Skin epidermis (tissue), 12 donors: ENCODE results near the gene RPL29.

Experiments used
- H3K27ac ChIP-seq, 21 experiments: fragments of 200-600 bp; sonication (generic) in 11 of 21; one replicate each; pipeline ENCODE4 v1.5.0; 2020; ENCODE audit warnings: mild to moderate bottlenecking in 3 of 21, inconsistent platforms in 2 of 21, moderate library complexity in 2 of 21
- H3K4me3 ChIP-seq, 7 experiments: fragments of 200-600 bp; sonication (generic) in 2 of 7; one replicate each; pipeline ENCODE4 v1.5.0; 2020; ENCODE audit warnings: inconsistent platforms in 2 of 7, mild to moderate bottlenecking in 2 of 7, moderate library complexity in 1 of 7

RPL29 gene

DNA sequence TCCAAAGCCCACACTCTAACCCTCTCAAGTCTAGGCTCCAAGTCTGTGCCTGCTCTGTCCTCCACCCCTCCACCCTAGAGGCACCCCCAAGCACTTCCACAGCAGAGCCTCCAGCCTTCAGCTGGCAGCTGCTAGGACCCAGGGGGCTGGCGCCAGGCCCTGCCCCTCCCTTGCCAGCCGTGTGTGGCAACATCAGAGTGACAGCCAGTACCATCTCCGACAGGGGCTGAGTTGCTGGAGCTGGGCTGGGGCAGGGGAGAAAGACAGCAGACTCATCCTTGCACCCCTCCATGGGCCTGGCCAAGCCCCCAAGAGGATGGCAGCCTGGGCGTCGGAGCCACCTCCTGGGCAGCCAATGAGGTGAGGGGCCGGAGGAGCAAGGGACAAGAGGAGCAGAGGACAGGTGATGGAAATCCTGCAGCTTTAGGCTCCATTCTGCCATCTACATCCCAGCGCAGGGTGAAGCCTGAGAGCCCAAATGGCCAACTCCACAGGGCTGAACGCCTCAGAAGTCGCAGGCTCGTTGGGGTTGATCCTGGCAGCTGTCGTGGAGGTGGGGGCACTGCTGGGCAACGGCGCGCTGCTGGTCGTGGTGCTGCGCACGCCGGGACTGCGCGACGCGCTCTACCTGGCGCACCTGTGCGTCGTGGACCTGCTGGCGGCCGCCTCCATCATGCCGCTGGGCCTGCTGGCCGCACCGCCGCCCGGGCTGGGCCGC, 40.4 kb downstream of the RPL29 start, which contains the start of gene GPR62:
Gene GPR62 (plus strand): TSS at position 207 of the 718 bp plus-strand sequence. CDS start 272 bp downstream, at position 479.
- peak within 1 kb of the TSS in 4 of 21 experiments; percentile 9 to 62 (median 30) for H3K27ac ChIP-seq
- peak within 1 kb of the TSS; percentile 12 to 39 (median 20) for H3K4me3 ChIP-seq

GRCh38 chr3:51954713-51955112, 41.0 kb downstream of the RPL29 start:
- no peak overlapping the region for H3K27ac ChIP-seq
- no peak overlapping the region for H3K4me3 ChIP-seq

GRCh38 chr3:51954105-51954504, 41.6 kb downstream of the RPL29 start:
- no peak overlapping the region for H3K27ac ChIP-seq

DNA sequence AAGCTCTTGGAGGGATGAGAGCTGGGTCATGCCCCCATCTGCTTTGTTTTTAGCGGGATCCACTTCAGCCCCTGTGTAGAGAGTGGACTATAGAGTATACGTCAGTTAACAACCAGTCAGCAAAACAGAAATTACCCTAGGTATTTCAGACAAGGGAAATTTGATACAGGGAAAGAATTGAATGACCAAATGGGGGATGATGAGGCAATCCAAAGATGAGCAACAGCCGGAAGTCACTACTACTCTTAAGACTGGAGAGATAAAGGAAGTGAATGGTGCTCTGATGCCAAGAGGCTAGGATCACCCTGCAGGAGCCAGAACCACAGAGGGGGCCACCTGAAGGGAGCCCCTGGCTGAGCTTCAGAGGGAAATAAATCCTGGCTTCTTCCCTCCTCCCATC, 42.2 kb downstream of the RPL29 start:
- no peak overlapping the region for H3K27ac ChIP-seq
- H3K4me3 ChIP-seq, result no peak overlapping the region

More at GRCh38 chr3:51954105-51954504, 41.6 kb downstream of the RPL29 start:
- H3K4me3 ChIP-seq, result no peak overlapping the region

- no peak overlapping the region for H3K27ac ChIP-seq
- no peak overlapping the region for H3K4me3 ChIP-seq
These were observed 44.8 kb downstream of the RPL29 start for GRCh38 chr3:51950899-51951298.

- no peak overlapping the region for H3K4me3 ChIP-seq
These were observed 46.6 kb downstream of the RPL29 start for GRCh38 chr3:51949121-51949520.

GRCh38 chr3:51948016-51948580, 47.6 kb downstream of the RPL29 start:
- no peak overlapping the region for H3K27ac ChIP-seq
- no peak overlapping the region for H3K4me3 ChIP-seq

More at GRCh38 chr3:51949121-51949520, 46.6 kb downstream of the RPL29 start:
- H3K27ac ChIP-seq, result no peak overlapping the region

DNA sequence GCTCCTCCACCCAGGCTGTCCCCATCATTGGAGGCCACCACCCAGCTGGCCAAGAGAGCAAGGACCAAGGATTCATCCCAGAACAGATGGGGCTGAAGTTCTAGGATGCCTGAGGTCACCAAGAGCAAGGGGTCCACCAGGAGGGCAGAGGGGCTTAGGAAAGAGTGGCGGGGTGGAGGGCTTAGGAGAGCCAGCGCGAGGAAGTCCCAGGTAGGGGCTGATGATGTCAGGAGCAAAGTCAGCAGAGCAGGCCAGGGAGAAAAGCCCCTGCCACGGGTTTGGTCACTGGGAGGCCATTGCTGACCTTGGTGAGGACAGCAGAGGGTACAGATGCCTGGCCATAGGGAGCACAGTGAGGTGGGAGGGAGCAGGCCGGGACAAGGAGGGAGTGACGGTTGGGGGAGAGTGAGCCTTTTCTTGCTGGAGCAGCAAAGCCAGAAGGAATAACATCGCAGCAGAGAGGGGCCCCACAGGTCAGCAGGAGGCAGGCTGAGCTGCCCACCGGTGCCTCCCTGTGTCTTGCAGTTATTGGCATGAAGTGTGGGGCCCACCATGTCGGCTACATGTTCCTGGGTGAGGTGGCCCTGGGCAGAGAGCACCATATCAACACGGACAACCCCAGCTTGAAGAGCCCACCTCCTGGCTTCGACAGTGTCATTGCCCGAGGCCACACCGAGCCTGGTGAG, 48.3 kb downstream of the RPL29 start:
- Histone ChIP-seq H3K4me3 (no peak overlapping the region), H3K27ac (no peak overlapping the region)

DNA sequence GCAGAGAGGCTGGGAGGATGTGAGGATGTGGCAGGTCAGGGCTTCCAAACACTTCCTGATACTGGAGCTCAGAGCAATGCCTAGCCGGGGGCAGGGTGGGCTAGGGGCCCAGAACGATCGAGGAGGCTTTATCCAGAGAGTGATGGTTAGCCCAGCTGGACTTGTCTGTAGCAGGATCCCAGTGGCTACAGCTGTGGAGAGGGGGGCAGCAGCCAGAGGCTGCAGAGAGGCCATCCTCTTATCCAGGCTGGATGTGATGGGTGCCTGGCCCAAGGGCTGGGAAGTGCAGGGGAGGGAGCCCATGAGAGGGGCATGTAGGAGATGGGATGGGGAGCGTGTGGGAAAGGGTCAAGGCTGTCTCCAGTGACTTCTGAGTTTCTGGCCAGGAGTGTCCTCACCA, 48.9 kb downstream of the RPL29 start:
- Histone ChIP-seq H3K4me3 (no peak overlapping the region), H3K27ac (no peak overlapping the region)

DNA sequence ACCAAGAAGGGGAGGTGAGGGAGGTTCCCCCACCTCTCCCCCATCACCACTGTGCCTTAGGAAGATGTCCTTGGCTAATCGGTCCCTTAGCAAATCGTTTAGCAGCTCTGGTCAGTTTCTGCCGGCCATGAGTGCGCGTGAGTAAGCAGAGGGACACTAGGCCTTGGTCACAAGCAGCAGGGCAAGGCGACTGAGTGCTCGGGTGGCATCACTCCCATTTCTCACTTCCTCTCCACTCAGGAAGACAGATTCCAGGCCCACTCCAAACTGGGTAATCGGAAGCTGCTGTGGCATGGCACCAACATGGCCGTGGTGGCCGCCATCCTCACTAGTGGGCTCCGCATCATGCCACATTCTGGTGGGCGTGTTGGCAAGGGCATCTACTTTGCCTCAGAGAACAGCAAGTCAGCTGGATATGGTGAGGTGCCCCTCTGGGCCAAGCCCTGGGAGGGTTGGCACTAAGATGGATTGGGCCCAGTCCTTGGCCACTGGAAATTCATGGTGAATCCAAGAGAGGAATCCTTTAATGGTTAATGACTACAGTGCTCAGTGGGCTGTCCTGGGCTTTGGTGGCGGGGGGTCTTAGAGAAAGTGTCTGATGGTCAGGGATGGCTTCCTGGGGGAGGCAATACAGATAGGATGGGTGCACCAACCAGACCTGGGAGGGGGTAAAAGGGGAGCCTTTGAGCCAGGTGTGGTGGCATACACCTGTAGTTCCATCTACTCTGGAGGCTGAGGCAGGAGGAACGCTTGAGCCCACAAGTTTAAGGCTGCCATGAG, 49.6 kb downstream of the RPL29 start:
- no peak overlapping the region for H3K27ac ChIP-seq
- no peak overlapping the region for H3K4me3 ChIP-seq

GRCh38 chr3:51945031-51945840, 50.5 kb downstream of the RPL29 start:
- H3K27ac ChIP-seq, result no peak overlapping the region
- H3K4me3 ChIP-seq, result no peak overlapping the region

DNA sequence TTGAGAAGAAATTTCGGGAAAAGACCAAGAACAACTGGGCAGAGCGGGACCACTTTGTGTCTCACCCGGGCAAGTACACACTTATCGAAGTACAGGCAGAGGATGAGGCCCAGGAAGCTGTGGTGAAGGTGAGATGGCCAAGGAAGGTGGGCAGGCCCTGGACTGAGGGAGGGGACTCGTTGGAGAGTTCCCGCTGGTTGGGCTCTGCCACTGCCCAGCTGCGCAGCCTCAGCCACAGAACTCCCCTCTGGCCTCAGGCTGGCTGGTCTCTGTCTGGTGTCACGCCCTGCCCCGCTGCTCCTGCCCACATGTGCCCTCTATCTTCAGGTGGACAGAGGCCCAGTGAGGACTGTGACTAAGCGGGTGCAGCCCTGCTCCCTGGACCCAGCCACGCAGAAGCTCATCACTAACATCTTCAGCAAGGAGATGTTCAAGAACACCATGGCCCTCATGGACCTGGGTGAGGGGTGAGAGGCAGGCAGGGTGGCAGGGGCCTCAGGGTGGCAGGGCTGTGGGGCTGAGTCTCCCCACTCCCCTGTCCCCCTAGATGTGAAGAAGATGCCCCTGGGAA, 51.2 kb downstream of the RPL29 start:
- no peak overlapping the region for H3K27ac ChIP-seq
- no peak overlapping the region for H3K4me3 ChIP-seq
